PC-9 (cell line): Measurements from ENCODE around the gene LNX2. TPM values are rescaled to one million over a fixed set of nuclear protein-coding genes. Genes with fewer than 3 reads are reported as not detected.

Experiments
- BruUV-seq: library from RNA; stranded (reverse); fragments of 400-500 nt; replicated peaks from 2 replicates; lab custom pipeline; 2021; lab: Mats Ljungman, UMichigan
- CTCF ChIA-PET: fragments of 300-600 bp; sonication (Branson Sonifier 250); formaldehyde crosslinking; loops from one replicate; lab custom pipeline; 2022; ENCODE audit warnings: antibody characterized with exemption; lab: Charles Lee
- POLR2A ChIA-PET: fragments of 300-600 bp; sonication (Branson Sonifier 250); formaldehyde crosslinking; loops from one replicate; lab custom pipeline; 2022; ENCODE audit warnings: antibody characterized with exemption; ENCODE audit not compliant: unreplicated experiment; lab: Charles Lee
- DNase-seq, 2 experiments: peaks; one replicate each; pipeline versions ENCODE4 v3.0.0 to v3.0.0-alpha.2; 2015 to 2022; ENCODE audit warnings: mixed read lengths in 1 of 2
- H2AFZ ChIP-seq: fragments of 200-600 bp; sonication (generic); 2 replicates; pipeline ENCODE4 v1.8.1; 2017; ENCODE audit warnings: antibody characterized with exemption
- H3F3A ChIP-seq: fragments of 200-600 bp; sonication (generic); 2 replicates; pipeline ENCODE4 v1.8.1; 2017; ENCODE audit warnings: antibody characterized with exemption, mild to moderate bottlenecking, low read depth; ENCODE audit not compliant: insufficient read depth
- H3K27ac ChIP-seq: fragments of 200-600 bp; sonication (generic); 2 replicates; pipeline ENCODE4 v1.6.1; 2016; ENCODE audit warnings: mixed run types
- H3K27me3 ChIP-seq: fragments of 200-600 bp; sonication (generic); 2 replicates; pipeline ENCODE4 v1.6.1; 2016; ENCODE audit warnings: low read depth, mixed run types; ENCODE audit not compliant: insufficient read depth
- H3K36me3 ChIP-seq: fragments of 200-600 bp; sonication (generic); 2 replicates; pipeline ENCODE4 v1.6.1; 2016; ENCODE audit warnings: low read depth, mixed run types
- H3K4me1 ChIP-seq: fragments of 200-600 bp; sonication (generic); replicated peaks from 2 replicates; pipeline ENCODE4 v1.6.1; 2016; ENCODE audit warnings: mixed run types; ENCODE audit not compliant: insufficient read depth
- H3K4me2 ChIP-seq: fragments of 200-600 bp; sonication (generic); 2 replicates; pipeline ENCODE4 v1.6.1; 2017; ENCODE audit warnings: mixed run types
- H3K4me3 ChIP-seq: fragments of 200-600 bp; sonication (generic); 2 replicates; pipeline ENCODE4 v1.6.1; 2016; ENCODE audit warnings: mixed run types
- H3K79me2 ChIP-seq: fragments of 200-600 bp; sonication (generic); 2 replicates; pipeline ENCODE4 v1.6.1; 2017; ENCODE audit warnings: low read depth, mixed run types
- H3K9me2 ChIP-seq: fragments of 200-600 bp; sonication (generic); 2 replicates; pipeline ENCODE4 v1.8.1; 2017; ENCODE audit warnings: mild to moderate bottlenecking; ENCODE audit not compliant: insufficient read depth
- H3K9me3 ChIP-seq: fragments of 200-600 bp; sonication (generic); 2 replicates; pipeline ENCODE4 v1.8.1; 2016; ENCODE audit warnings: low read depth; ENCODE audit not compliant: insufficient read depth
- H4K20me1 ChIP-seq: fragments of 200-600 bp; sonication (generic); 2 replicates; pipeline ENCODE4 v1.8.1; 2017; ENCODE audit not compliant: insufficient read depth
- CTCF ChIP-seq: fragments of 200-600 bp; sonication (generic); conservative IDR thresholded peaks from 2 replicates; pipeline ENCODE4 v1.6.1; 2017; ENCODE audit warnings: mixed run types, antibody characterized with exemption, mild to moderate bottlenecking, moderate library complexity
- EZH2 ChIP-seq: fragments of 200-600 bp; sonication (generic); IDR thresholded peaks from 2 replicates; pipeline ENCODE4 v1.8.0; 2017; ENCODE audit warnings: antibody characterized with exemption, low read depth
- intact Hi-C: fragments of 100-400 bp; cut with micrococcal nuclease; formaldehyde crosslinking; loops from one replicate; pipeline ENCODE4 v1.10.0; 2022; ENCODE audit not compliant: unreplicated experiment
- total RNA-seq: library from RNA; stranded (reverse); gene quantifications from 2 replicates; pipeline ENCODE4 v1.2.3, GENCODE V29; 2021

Gene LNX2
- total RNA-seq, 1 experiment from 2014 or later: 7.0 TPM

- Histone ChIP-seq H3K4me1 (no peaks in the 10 kb centered on the region), H4K20me1 (peaks cover 44% of the 10 kb centered on the region), H2AFZ (no peak overlapping the region), H3K36me3 (0 out of 2 replicates have a peak, but pooled peaks cover 10% of the 10 kb centered on the region), H3F3A (no peaks in the 10 kb centered on the region), H3K27ac (no peak overlapping the region), H3K9me3 (no peaks in the 10 kb centered on the region), H3K79me2 (peaks cover 62% of the 10 kb centered on the region), H3K27me3 (no peaks in the 10 kb centered on the region), H3K4me3 (no peak overlapping the region), H3K9me2 (no peaks in the 10 kb centered on the region), H3K4me2 (no peak overlapping the region)
- BruUV-seq: no TSS peak
- intact Hi-C loops: no loop called here
- ChIA-PET CTCF (no interaction called here), POLR2A (no interaction called here)
- DNase-seq: no peak
- TF ChIP-seq EZH2 (no peak), CTCF (no peak)
These were observed 14.5 kb upstream of the LNX2 start for GRCh38 chr13:27634791-27635190.

GRCh38 chr13:27634231-27634630 lies 13.9 kb upstream of the LNX2 start:
- H3K4me1 ChIP-seq: no peaks in the 10 kb centered on the region
- TF ChIP-seq CTCF: no peak
- TF ChIP-seq EZH2: no peak
- no TSS peak for BruUV-seq
- no peak overlapping the region for H2AFZ ChIP-seq
- H3K9me3 ChIP-seq: no peaks in the 10 kb centered on the region
- DNase-seq: no peak
- 0 out of 2 replicates have a peak, but pooled peaks cover 11% of the 10 kb centered on the region for H3K36me3 ChIP-seq
- H3K79me2 ChIP-seq: peaks cover 61% of the 10 kb centered on the region
- H3K9me2 ChIP-seq: no peaks in the 10 kb centered on the region
- H3K4me3 ChIP-seq: no peak overlapping the region
- H3K4me2 ChIP-seq: no peak overlapping the region
- ChIA-PET CTCF (no interaction called here), POLR2A (no interaction called here)
- H4K20me1 ChIP-seq: peaks cover 43% of the 10 kb centered on the region
- H3K27me3 ChIP-seq: no peaks in the 10 kb centered on the region
- intact Hi-C loops: no loop called here
- H3K27ac ChIP-seq: no peak overlapping the region
- H3F3A ChIP-seq: no peaks in the 10 kb centered on the region

GRCh38 chr13:27632648-27633047 lies 12.3 kb upstream of the LNX2 start:
- H3K4me3 ChIP-seq: no peak overlapping the region
- H3K4me2 ChIP-seq: no peak overlapping the region
- DNase-seq: no peak
- peaks cover 15% of the 10 kb centered on the region; the same call in 1 of the 2 replicates for H3K36me3 ChIP-seq
- BruUV-seq: no TSS peak
- H2AFZ ChIP-seq: no peak overlapping the region
- intact Hi-C loops: no loop called here
- no peak overlapping the region for H3K27ac ChIP-seq
- peaks cover 45% of the 10 kb centered on the region for H4K20me1 ChIP-seq
- no peaks in the 10 kb centered on the region for H3K4me1 ChIP-seq
- H3K9me3 ChIP-seq: no peaks in the 10 kb centered on the region
- H3K9me2 ChIP-seq: no peaks in the 10 kb centered on the region
- H3F3A ChIP-seq: 0 out of 2 replicates have a peak, but pooled peaks cover 1% of the 10 kb centered on the region
- H3K79me2 ChIP-seq: peaks cover 63% of the 10 kb centered on the region
- POLR2A ChIA-PET: interaction anchor here (0.5 to 0.6 kb wide), 2 partner anchors 56 to 1801 kb away, joined by 3 read pairs; no protein-coding TSS in a partner anchor
- H3K27me3 ChIP-seq: no peaks in the 10 kb centered on the region
- CTCF ChIA-PET: no interaction called here
- TF ChIP-seq EZH2: no peak
- no peak for TF ChIP-seq CTCF
